GM19238 (cell line): ENCODE measurements around the gene STUM.
"Not testable (repeated sequence)": the region's sequence is repeated elsewhere in the genome, so short reads cannot be mapped to it uniquely, and the experiment has no call there.

ENCODE experiments used
- DNase-seq: peaks from one replicate; pipeline ENCODE4 v3.0.0; 2011; ENCODE audit warnings: low spot score; ENCODE audit not compliant: insufficient read length

The STUM gene

GRCh38 chr1:226548256-226549093, at the start of gene STUM:
TSS of gene STUM (plus strand) at chr1:226548764. CDS start at chr1:226548905, 141 bp downstream.
- no peak for DNase-seq

GRCh38 chr1:226499699-226500098, 48.9 kb upstream of the STUM start:
- DNase-seq = not testable (repeated sequence)

- DNase-seq = no peak
Measured at GRCh38 chr1:226506021-226506420, 42.5 kb upstream of the STUM start.

GRCh38 chr1:226506921-226507320, 41.6 kb upstream of the STUM start:
- DNase-seq = no peak

GRCh38 chr1:226510453-226510852, 38.1 kb upstream of the STUM start:
- DNase-seq = no peak

- no peak for DNase-seq
Measured at GRCh38 chr1:226511296-226511695, 37.3 kb upstream of the STUM start.

GRCh38 chr1:226512076-226512728, 36.4 kb upstream of the STUM start:
- no peak for DNase-seq

- DNase-seq = no peak
Measured at GRCh38 chr1:226518375-226518774, 30.2 kb upstream of the STUM start.

GRCh38 chr1:226519135-226519534, 29.4 kb upstream of the STUM start:
- DNase-seq = no peak

- DNase-seq = no peak
Measured at GRCh38 chr1:226519716-226520598, 28.6 kb upstream of the STUM start.

- DNase-seq = no peak
Measured at GRCh38 chr1:226520640-226521355, 27.8 kb upstream of the STUM start.

- no peak for DNase-seq
Measured at GRCh38 chr1:226523646-226524406, 24.7 kb upstream of the STUM start.

- DNase-seq = no peak
Measured at GRCh38 chr1:226524547-226524946, 24.0 kb upstream of the STUM start.

GRCh38 chr1:226525750-226526149, 22.8 kb upstream of the STUM start:
- DNase-seq = no peak

- no peak for DNase-seq
Measured at GRCh38 chr1:226526801-226527595, 21.6 kb upstream of the STUM start.

GRCh38 chr1:226529891-226530290, 18.7 kb upstream of the STUM start:
- no peak for DNase-seq

- DNase-seq = no peak
Measured at GRCh38 chr1:226530591-226530990, 18.0 kb upstream of the STUM start.

- no peak for DNase-seq
Measured at GRCh38 chr1:226531360-226532093, 17.0 kb upstream of the STUM start.

- DNase-seq = no peak
Measured at GRCh38 chr1:226532553-226532952, 16.0 kb upstream of the STUM start.
